Bronchial epithelial cell (primary cell): ENCODE data around the gene OR13J1. TPM values are rescaled to one million over a fixed set of nuclear protein-coding genes. Genes with fewer than 3 reads are reported as not detected.
A peak's percentile ranks its signal among the peaks of the same experiment; 100 is the strongest.

Source experiments
- DNase-seq: peaks from one replicate; pipeline ENCODE4 v3.0.0-alpha.2; 2010; ENCODE audit warnings: low read depth
- FAIRE-seq: peaks from 2 replicates; lab custom pipeline; 2011; peaks lifted over from hg19 to GRCh38; lab: Jason Lieb, UNC
- H3K27me3 ChIP-seq: 2 replicates; pipeline ENCODE4 v1.5.1; 2011; ENCODE audit warnings: low read length; ENCODE audit not compliant: control insufficient read depth, insufficient read depth
- H3K36me3 ChIP-seq: 2 replicates; pipeline ENCODE4 v1.5.1; 2011; ENCODE audit warnings: low read length; ENCODE audit not compliant: control insufficient read depth, insufficient read depth
- H3K4me3 ChIP-seq: 2 replicates; pipeline ENCODE4 v1.5.1; 2011; ENCODE audit warnings: mild to moderate bottlenecking, low read depth, low read length, control low read depth
- CTCF ChIP-seq: IDR thresholded peaks from 2 replicates; pipeline ENCODE4 v1.5.1; 2011; ENCODE audit warnings: mild to moderate bottlenecking, moderate library complexity, low read length, control low read depth, inconsistent platforms; ENCODE audit not compliant: insufficient read depth, severe bottlenecking
- total RNA-seq: library from RNA; depleted of rRNA; stranded (reverse); fragments of >200 nt; gene quantifications from 2 replicates; pipeline ENCODE4 v1.2.1, GENCODE V29; 2014

Gene OR13J1
- total RNA-seq, 1 donor from 2014 or later, result not detected

GRCh38 chr9:35864695-35865255 lies 5.4 kb downstream of the OR13J1 start:
- no peak for FAIRE-seq
- no peak overlapping the region for H3K4me3 ChIP-seq
- H3K36me3 ChIP-seq, result no peaks in the 10 kb centered on the region
- peaks cover 12% of the 10 kb centered on the region for H3K27me3 ChIP-seq
- DNase-seq, result no peak
- TF ChIP-seq CTCF, result no peak

DNA sequence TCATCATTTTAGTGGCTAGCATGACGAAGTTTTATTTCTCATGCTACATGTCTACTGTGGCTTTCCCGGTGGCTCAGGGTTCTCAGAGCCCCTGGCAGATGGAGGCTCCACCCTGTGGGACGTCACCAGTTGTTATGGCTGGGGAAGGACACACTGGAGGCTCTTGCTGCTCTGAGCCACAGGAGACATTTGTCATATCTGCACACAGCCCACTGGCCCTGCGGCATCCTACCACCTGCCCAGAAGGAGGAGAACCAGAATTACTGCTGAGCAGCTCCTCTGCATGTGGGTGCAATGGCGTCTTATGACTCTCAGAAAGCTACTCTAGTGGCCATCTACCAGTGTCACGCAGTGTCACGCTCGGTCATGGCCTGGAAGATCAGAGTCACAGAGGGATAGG lies 6.6 kb downstream of the OR13J1 start:
- FAIRE-seq (peak; percentile 43), DNase-seq (no peak)
- H3K36me3 ChIP-seq, result no peaks in the 10 kb centered on the region
- TF ChIP-seq CTCF, result no peak
- peaks cover 12% of the 10 kb centered on the region for H3K27me3 ChIP-seq
- H3K4me3 ChIP-seq, result no peak overlapping the region

DNA sequence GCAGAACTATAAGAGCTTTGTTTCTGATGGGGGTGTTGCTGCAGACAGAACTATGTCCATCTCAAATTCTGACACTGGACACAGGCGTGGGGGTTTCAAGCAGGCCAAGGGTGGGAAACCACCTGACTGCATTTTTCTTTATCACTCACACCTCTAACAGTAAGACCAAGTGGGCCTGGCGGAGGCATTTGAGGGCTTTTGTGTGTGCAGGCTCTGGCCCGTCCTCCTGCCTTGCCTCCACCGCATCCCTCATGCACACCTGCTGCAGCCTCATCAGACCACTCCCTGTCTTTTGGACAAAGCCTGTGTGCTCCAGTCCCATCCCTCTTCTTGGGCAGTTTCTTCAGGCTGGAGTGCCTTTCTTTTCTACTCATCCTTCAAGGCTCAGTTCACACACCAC lies 7.9 kb downstream of the OR13J1 start:
- FAIRE-seq, result no peak
- no peak for DNase-seq
- TF ChIP-seq CTCF, result no peak
- peaks cover 12% of the 10 kb centered on the region for H3K27me3 ChIP-seq
- H3K4me3 ChIP-seq, result no peak overlapping the region
- H3K36me3 ChIP-seq, result no peaks in the 10 kb centered on the region

- Histone ChIP-seq H3K27me3 (peaks cover 12% of the 10 kb centered on the region), H3K4me3 (no peak overlapping the region), H3K36me3 (no peaks in the 10 kb centered on the region)
- TF ChIP-seq CTCF, result no peak
- DNase-seq (no peak), FAIRE-seq (no peak)
Measured at GRCh38 chr9:35861161-35861897, 8.9 kb downstream of the OR13J1 start.

DNA sequence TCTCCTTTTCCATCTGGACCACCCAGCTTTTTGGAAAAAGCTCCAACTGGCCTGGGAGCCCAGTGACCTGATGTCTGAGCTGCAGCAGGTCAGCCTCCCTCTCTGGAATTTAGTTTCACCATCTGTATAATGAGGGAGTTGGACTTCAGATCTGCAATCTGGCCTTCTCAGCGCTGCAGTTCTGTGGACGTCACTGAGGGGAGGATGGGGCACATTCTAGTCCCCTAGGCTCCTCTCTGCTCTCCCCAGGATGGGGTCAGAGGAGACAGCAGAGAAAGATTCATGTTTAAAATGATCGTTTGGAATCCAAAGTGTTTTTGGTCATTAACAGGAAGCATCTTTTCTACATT lies 10.2 kb downstream of the OR13J1 start:
- H3K4me3 ChIP-seq, result no peak overlapping the region
- peaks cover 14% of the 10 kb centered on the region for H3K27me3 ChIP-seq
- DNase-seq, result no peak
- H3K36me3 ChIP-seq, result no peaks in the 10 kb centered on the region
- no peak for TF ChIP-seq CTCF
- no peak for FAIRE-seq
